A673 (cell line): ENCODE results near the gene STKLD1.

Experiments used
- CTCF ChIP-seq: fragments of 300-800, 200-600 bp; sonication (generic); conservative IDR thresholded peaks from 2 replicates; pipeline ENCODE4 v1.5.1; 2017; ENCODE audit warnings: low read depth, mild to moderate bottlenecking, antibody characterized with exemption, low read length, moderate library complexity, mixed read lengths
- EZH2 ChIP-seq: fragments of 200-600 bp; sonication (generic); IDR thresholded peaks from 2 replicates; pipeline ENCODE4 v1.6.1; 2017; ENCODE audit warnings: borderline replicate concordance, low read depth, mild to moderate bottlenecking, mixed read lengths, antibody characterized with exemption, low read length; ENCODE audit not compliant: poor library complexity, severe bottlenecking

- TF ChIP-seq CTCF (no peak), EZH2 (no peak)
Observed at GRCh38 chr9:133454943-133455673, 78.9 kb downstream of the STKLD1 start.
